Brain microvascular endothelial cell (primary cell): ENCODE results near the gene CCDC122.

Experiments used
- DNase-seq: peaks from one replicate; pipeline ENCODE4 v3.0.0-alpha.2; 2020
- H3K27ac ChIP-seq: fragments of 250-450 bp; sonication (Bioruptor Pico); 2 replicates; pipeline ENCODE4 v1.5.1; 2020; ENCODE audit warnings: mild to moderate bottlenecking, moderate library complexity
- H3K27me3 ChIP-seq: fragments of 250-450 bp; sonication (Bioruptor Pico); replicated peaks from 2 replicates; pipeline ENCODE4 v1.5.1; 2020; ENCODE audit warnings: mild to moderate bottlenecking
- H3K36me3 ChIP-seq: fragments of 250-450 bp; sonication (Bioruptor Pico); replicated peaks from 2 replicates; pipeline ENCODE4 v1.5.1; 2020; ENCODE audit warnings: mild to moderate bottlenecking
- H3K4me3 ChIP-seq: 2 replicates; pipeline ENCODE4 v1.5.1; 2011; ENCODE audit warnings: low read depth, mild to moderate bottlenecking, control low read depth, low read length, moderate library complexity
- CTCF ChIP-seq: IDR thresholded peaks from 2 replicates; pipeline ENCODE4 v1.5.1; 2011; ENCODE audit warnings: low read depth, mild to moderate bottlenecking, moderate library complexity, low read length, control low read depth, inconsistent platforms; ENCODE audit errors: missing control alignments
- in situ Hi-C: cut with HindIII; loops from 2 replicates; pipeline ENCODE4 v1.10.0; 2017; ENCODE audit warnings: low sequenced_read_pairs, low pct_ligation_motif_present

The CCDC122 gene

DNA sequence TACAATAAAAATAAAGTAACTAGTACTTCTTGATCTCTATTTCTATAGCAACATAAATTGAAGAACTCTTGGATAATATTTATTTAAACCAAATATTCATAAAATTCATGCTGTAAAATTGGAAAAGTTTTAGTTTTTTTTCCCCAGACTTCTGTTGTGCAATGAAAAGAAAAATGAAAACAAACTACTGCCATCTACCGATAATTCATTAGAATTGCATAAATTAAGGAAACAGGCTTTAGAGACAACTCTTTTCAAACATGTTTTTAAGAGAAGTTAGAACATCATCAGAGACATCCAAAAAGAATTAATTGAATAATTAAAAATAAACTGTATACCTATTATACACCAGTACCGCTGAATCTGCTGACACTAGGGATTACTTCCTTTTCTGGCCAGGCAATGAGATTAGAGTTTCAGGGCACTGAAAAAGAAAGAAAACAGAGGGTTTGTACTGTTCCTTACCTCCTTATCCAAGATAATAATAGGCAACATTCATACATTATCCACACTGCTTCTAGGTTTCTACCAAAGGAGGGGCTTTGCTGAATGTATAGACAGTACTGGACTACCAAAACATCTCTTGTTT, 4.9 kb downstream of the CCDC122 start:
- no peak overlapping the region for H3K4me3 ChIP-seq
- H3K27me3 ChIP-seq = no peaks in the 10 kb centered on the region
- H3K36me3 ChIP-seq = no peaks in the 10 kb centered on the region
- in situ Hi-C loops = no loop called here
- DNase-seq = no peak
- TF ChIP-seq CTCF = peak; percentile 18
- no peak overlapping the region for H3K27ac ChIP-seq

- in situ Hi-C loops = no loop called here
- no peak for DNase-seq
- Histone ChIP-seq H3K36me3 (no peaks in the 10 kb centered on the region), H3K4me3 (no peak overlapping the region), H3K27me3 (no peaks in the 10 kb centered on the region), H3K27ac (no peak overlapping the region)
- TF ChIP-seq CTCF = no peak
Measured at GRCh38 chr13:43872181-43872580, 7.4 kb downstream of the CCDC122 start.

DNA sequence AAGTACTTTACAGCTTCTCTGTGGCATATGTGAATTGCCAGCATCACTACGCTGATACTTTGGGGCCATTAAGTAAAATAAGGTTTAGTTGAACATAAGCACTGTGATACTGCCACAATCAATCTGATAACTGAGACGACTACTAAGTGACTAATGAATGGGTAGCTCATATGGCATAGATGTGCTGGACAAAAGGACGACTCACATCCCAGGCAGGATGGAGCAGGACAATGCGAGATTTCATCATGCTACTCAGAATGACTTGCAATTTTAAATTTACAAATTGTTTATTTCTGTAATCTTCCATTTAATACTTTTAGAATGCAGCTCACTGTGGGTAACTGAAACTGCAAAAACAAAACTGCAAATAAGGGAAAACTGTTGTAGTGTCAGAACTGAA, 13.6 kb downstream of the CCDC122 start:
- no peaks in the 10 kb centered on the region for H3K36me3 ChIP-seq
- in situ Hi-C loops = no loop called here
- H3K27me3 ChIP-seq = no peaks in the 10 kb centered on the region
- DNase-seq = no peak
- no peak overlapping the region for H3K4me3 ChIP-seq
- H3K27ac ChIP-seq = no peak overlapping the region
- no peak for TF ChIP-seq CTCF

GRCh38 chr13:43864921-43865320, 14.6 kb downstream of the CCDC122 start:
- Histone ChIP-seq H3K4me3 (no peak overlapping the region), H3K36me3 (no peaks in the 10 kb centered on the region), H3K27ac (no peak overlapping the region), H3K27me3 (no peaks in the 10 kb centered on the region)
- in situ Hi-C loops = no loop called here
- no peak for DNase-seq
- no peak for TF ChIP-seq CTCF

- H3K27me3 ChIP-seq = no peaks in the 10 kb centered on the region
- no peak for DNase-seq
- no peaks in the 10 kb centered on the region for H3K36me3 ChIP-seq
- no peak overlapping the region for H3K27ac ChIP-seq
- H3K4me3 ChIP-seq = no peak overlapping the region
- TF ChIP-seq CTCF = no peak
- in situ Hi-C loops = no loop called here
Measured at GRCh38 chr13:43861863-43862262, 17.7 kb downstream of the CCDC122 start.

- Histone ChIP-seq H3K27ac (no peak overlapping the region), H3K4me3 (no peak overlapping the region), H3K27me3 (no peaks in the 10 kb centered on the region), H3K36me3 (no peaks in the 10 kb centered on the region)
- DNase-seq = no peak
- TF ChIP-seq CTCF = no peak
- in situ Hi-C loops = no loop called here
Measured at GRCh38 chr13:43852923-43853404, 26.6 kb downstream of the CCDC122 start.
